ENCODE data around the gene RPL26.

DNA sequence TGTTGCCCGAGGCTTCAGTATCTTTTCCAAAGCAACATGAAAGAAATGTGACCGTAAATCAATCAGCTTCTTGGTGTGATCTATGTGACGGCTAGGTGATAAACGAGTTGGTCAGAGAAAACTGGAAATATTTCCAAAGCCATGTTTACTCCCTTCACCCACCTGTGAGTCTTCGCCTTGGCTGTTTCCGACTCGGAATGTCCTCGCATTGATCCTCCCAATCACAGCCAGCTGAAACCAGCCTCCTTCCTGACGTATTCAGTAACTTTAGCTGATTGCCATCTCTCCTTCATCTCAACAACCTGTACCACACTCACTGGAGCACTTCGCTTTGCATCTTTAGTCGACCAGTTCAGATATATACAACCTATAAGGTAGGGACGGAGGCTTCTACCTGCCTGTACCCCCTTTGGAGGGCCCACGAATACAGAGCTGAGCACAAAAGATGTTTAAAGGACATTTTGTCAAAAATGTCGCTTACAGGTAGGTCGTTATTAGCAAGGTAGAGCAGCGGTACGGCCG lies 7.2 kb downstream of the RPL26 start:
- TF ChIP-seq POLR2AphosphoS5 (IDR thresholded peaks at IDR 0.05) (no peak), POLR2A (IDR thresholded peaks at IDR 0.05) (no peak), EP300 (IDR thresholded peaks at IDR 0.05) (no peak)
- TF ChIP-seq, protein P1, sequence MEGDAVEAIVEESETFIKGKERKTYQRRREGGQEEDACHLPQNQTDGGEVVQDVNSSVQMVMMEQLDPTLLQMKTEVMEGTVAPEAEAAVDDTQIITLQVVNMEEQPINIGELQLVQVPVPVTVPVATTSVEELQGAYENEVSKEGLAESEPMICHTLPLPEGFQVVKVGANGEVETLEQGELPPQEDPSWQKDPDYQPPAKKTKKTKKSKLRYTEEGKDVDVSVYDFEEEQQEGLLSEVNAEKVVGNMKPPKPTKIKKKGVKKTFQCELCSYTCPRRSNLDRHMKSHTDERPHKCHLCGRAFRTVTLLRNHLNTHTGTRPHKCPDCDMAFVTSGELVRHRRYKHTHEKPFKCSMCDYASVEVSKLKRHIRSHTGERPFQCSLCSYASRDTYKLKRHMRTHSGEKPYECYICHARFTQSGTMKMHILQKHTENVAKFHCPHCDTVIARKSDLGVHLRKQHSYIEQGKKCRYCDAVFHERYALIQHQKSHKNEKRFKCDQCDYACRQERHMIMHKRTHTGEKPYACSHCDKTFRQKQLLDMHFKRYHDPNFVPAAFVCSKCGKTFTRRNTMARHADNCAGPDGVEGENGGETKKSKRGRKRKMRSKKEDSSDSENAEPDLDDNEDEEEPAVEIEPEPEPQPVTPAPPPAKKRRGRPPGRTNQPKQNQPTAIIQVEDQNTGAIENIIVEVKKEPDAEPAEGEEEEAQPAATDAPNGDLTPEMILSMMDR (IDR thresholded peaks at IDR 0.05), result no peak
